GM21576 (cell line): ENCODE measurements around the gene HSD11B2.

Experiments used
- ATAC-seq: cut with Tn5 transposase; IDR thresholded peaks from one replicate; pipeline ENCODE4 v1.9.1; 2021; ENCODE audit warnings: mild to moderate bottlenecking, moderate library complexity; ENCODE audit not compliant: unreplicated experiment

The HSD11B2 gene

DNA sequence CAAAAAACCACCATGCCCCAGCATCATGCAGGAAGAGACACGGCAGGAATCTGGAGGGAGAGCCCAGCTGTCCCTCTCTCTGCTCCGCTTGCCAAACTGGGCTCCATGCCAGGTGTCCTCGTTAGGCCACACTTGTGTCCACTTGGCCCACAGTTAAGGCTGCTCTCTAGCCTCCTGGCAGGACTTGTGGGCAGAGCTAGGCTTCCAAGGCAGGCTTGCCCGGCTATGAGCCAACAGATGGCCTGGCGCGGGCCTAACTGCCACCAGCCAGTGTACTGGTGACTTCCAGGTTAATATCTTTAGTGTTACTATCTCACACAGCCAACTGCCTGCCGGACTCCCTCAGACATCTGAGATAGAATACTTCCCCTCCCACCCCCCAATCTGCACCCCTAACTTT is 39.4 kb downstream of the HSD11B2 start:
- no peak for ATAC-seq

DNA sequence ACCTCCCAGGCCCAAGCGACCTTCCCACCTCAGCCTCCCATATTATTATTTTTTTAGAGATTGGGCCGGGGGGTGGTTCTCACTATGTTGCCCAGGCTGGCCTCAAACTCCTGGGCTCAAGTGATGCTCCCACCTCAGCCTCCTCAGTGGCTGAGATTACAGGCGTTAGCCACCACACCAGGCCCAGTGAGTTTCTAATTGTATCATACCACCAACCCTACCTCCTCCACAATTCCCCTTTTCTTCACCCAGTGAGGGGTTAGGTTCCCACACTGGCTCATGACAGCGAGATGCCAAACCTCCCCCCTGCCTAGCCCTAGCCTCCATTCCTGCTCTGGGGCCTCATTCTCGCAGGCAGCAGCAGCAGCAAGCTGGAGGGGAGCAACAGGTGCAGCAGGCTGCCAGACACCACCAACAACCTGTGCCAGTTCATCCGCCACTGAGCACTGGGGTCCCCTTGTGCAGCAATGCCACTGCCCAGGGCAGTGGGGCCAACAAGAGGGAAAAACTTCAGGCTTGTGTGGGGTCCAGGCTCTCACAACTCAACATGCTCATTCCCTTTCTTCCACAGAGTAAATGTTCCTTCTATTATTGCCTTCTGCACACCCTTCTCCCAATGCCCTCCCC is 41.0 kb downstream of the HSD11B2 start:
- no peak for ATAC-seq

DNA sequence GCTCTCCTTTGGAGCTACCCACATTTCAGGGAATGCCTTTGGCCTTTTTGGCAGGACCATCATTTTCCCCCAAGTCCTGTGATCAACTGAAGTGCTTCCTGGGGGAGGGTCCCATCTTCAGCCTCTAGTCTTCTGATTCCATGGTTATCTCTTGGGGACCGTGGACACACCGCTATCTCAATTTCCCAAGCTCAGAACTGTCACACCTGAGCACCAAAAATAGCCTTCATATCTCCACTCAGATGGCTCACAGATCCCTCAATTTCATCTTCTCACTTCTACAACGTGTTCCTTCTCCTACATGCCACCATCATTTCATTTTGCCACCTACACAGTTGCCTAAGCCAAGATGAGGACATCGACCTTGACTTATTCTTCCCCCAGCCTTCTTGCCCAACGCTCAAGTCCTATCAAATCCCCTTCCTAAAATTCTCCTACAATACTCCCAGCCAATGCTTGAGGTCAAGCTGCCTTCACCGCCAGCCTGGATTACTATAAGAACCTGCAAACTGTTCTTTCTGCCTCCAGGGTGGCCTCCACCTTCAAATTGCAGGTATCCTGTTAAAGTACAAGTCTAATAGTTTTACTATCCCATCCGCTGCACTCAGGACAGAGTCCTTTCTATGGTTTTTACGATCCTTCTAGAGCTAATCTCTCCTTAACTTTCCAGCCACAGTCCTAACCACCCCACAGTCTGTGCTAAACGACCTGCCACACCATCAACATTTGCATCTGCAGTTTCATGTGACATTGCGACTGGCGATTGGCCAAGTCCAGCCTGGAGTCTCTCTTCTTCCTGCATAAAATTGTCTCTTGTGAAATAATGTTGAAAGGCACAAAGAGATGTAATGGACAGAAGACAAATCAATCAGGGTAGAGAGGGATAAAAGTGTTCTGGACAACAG is 43.9 kb downstream of the HSD11B2 start:
- ATAC-seq = no peak

DNA sequence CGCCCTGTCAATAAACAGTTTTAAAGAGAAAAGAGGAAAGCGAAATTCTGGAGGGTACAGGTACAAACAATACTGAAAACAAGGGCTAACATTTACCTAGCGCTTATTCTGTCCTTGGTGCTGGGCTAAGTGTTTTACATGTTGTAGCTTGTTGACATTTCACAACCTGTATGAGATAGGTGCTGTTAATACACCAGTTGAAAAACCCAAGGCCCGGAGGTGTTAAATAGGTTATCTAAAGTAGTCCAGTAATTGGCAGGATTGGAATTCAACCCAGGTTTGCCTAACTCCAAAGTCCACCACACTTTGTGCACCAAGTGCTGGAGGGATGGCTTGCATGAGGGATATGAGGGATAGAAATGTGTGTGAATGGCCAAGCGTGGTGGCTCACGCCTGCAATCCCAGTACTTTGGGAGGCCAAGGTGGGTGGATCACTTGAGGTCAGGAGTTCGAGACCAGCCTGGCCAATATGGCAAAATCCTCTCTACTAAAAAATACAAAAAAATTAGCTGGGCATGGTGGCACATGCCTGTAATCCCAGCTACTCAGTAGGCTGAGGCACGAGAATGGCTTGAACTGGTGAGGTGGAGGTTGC is 47.1 kb downstream of the HSD11B2 start:
- no peak for ATAC-seq

DNA sequence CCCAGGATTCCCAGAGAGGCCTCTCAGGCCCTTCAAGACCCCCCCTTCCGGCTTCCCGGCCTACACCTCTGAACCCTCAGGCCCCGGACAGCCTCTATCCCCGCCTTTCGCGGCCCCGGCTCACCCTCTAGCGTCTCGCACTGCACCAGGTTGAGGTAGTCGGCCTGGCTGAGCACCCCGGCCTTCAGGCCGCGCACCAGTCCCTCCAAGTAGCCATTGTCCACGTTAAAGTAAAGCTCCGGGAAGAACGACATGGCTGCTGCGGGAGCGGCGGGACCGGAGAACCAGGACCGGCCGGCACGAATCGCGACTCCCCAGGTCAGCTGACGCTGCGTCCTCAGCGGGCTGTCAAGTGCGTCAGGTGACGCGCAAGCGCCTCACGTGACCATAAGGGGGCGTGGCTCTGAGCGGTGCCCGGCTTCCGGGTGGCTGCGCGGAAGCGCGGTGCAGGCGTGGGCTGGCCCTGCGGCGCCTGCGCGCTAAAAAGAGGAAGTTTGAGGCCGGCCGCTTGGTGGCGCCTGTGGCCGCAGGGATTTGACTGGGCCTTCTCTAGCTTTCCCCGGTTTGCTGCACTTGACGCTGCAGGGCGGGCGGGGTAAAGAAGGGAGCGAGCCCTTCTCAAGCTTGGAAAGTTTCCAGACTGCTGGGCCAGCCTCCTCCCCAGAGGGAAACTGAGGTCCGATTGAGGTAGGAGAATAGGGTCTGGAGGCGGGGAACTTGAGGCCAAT is 50.1 kb downstream of the HSD11B2 start, which contains the start of gene ATP6V0D1:
TSS of gene ATP6V0D1 (minus strand) at position 325 of the 728 bp plus-strand sequence. CDS start at position 254, 71 bp downstream.
- peak; percentile 81 for ATAC-seq

DNA sequence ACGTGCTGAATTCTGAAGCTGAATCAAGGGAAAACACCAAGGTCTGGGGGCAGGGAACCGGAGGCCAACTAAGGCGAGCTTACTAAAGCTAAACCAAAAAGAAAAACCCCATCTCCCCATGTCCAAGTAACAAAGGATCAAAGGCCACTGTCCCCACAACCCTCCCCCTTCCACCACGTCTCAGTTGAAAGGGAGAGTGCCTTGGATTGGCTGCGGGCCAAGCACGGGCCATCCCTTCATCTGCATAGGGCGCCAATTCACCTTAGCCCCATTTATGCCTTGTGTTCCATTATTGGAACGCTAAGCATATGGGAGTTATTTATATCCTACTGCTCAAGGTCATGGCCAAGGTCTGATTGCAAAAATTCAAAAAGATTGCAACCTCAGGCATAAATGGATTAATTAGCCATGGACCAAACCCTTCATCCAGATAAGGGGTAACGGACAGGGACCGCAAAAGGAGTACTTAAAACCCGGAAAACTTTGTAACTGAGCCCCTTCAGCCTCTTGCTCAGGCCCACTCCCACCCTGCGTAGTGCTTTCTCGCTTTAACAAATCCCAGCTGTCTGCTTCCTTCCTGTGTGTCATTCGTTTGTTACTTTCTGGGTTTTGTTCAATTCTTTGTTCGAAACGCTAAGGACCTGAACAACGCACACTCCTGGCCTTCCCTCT is 50.8 kb downstream of the HSD11B2 start:
- ATAC-seq = no peak

DNA sequence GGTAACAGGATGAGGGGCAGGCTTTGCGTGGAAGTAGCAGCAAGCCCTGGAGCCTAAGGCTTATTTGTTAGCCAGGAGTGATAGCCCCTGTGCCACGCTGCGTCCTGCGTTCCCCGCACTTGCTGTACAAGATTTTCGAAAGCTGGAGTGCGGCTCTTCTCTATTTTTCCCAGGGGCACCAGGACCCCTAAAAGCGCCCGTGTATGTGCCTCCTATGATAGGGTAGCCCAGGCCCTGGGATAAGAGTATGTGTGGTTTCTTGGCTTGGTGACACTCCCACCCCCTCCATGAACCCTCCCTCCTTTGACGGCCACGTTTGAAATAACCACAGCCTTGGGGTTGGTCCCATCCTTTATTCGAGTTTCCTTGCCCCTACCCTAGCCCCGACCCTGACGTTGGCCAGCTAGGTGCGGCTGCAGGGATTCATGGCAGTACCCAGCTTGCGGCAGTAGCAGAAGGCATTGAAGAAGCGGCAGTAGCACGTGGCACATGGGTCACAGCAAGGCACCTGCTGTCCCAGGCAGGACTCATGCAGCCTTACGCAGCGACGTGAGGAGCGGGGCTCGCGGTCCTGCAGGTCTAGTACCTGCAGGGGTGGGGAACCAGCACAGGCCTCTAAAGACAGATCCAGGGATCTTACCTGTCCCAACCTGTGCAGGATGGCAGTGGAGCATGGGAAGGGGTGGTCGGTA is 51.5 kb downstream of the HSD11B2 start:
- ATAC-seq = no peak

DNA sequence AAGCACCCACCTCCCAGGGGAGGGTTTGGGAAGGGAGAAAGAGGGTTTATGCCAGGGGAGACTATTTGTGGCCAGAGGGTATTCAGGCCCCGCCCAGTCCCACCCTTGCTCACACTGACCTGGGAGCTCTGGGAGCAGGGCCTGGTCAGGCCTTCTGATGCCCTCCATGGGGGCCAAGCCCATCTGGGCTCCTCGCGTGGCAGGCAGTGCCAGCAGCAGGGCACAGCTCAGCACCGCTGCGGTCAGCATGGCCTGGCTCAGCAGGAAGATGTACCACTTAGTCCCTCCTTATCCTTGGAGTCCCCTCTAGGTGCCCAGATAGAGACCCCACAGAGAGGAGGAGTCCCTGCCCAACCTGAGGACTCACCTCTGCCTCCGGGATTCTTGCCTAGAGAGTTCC is 52.2 kb downstream of the HSD11B2 start, which contains the start of gene AGRP:
TSS of gene AGRP (minus strand) at position 398 of the 400 bp plus-strand sequence. CDS start at position 249, 149 bp downstream.
- ATAC-seq = no peak

DNA sequence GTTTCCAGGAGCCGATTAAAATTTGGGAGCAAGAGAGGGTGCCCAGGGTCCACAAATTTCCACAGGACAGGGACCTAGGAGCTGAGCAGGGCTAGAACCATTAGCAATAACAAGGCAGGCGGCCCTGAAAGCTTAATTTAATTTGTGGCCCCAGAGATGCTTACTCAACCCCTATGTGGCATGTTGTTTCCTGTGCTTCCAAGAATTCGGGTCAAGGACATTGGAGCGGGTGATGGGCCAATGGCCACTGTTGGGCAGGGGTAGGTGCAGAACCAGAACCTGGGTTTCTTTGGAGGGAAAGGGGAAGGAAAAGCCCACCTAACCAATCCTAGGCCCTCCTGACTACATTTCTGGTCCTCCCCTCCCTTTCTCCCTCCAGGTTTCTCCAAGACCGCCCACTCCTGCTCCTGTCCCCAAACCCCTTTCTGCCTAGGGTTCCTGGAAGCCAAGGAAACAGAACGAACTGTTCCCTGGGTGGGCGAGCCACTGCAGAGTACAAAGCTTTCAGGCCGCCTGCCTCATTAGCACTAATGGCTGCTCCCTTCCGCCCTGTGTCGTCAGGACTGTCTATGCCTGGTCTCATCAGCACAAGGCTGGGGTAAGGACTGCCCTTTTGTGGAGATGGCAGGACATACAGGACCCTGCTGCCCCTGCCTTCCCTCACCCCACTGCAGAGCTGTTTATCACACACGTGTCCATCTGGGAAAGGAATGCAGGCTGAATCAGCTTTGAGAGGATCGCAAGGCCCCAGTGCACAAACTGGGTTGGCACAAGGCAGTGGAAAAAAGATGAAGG is 53.0 kb downstream of the HSD11B2 start:
- no peak for ATAC-seq

DNA sequence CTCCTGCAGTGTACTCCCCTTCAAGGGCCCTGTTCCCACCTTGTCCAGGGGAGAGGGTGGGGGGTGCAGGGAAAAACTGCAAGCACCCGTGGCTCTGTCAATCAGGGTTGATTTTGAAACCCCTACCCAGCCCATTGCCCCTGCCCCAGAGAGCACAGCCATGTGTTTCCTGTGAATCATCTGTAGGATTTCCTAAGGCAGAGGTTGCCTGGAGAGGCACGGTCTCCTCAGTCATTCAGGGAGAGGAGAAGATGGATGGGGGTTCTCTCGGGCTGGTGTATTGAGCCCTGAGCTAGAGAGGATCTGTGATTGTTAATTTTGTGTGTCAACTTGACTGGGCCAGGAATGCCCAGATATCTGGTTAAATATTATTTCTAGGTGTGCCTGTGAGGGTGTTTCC is 55.9 kb downstream of the HSD11B2 start:
- ATAC-seq = no peak
